ENCODE data around the gene GSDME.

Gene GSDME

DNA sequence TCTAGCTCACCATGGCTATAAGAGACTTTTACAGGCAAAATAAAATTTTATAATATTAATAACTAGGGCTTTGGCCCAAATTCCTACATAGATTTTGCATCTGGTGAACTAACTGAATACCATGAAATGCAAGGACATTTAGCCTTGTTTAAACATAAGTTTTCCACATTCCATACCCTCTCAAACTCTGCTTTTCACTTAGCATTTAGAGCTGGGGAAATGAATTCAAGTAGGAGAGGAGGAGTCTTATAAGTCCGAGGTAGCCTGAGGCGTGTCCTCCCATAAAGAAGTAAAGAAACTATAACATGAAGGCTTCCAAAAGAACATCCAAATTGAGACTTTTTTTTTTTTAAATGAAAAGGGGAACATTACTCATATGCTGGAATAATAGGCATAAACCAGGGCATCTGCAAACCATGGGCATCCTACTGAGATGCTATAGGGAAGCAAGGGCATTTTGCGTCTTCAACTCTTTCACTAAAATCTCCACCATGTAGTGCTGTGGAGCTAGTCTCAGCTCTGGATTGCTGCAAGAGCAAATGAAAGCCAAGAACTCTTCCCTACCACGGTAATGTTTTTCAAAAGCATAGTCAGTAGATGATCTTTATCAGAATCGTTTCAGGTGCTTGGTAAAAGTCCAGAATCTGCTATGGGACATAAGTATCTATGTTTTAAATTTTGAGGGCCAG, 104.9 kb downstream of the GSDME start:
- DNase-seq (ENCODE audit: low spot score), result no peak

All from HuH-7.5 (cell line).